HG03565 (cell line): ENCODE results near the gene DYNC2LI1.

ENCODE experiments used
- ATAC-seq: cut with Tn5 transposase; IDR thresholded peaks from one replicate; pipeline ENCODE4 v1.9.1; 2021; ENCODE audit warnings: mild to moderate bottlenecking, moderate library complexity; ENCODE audit not compliant: unreplicated experiment

DYNC2LI1 gene

GRCh38 chr2:43841949-43842865 is 68.4 kb downstream of the DYNC2LI1 start:
- no peak for ATAC-seq

GRCh38 chr2:43842866-43843226 is 69.0 kb downstream of the DYNC2LI1 start:
- ATAC-seq = no peak

GRCh38 chr2:43845181-43845580 is 71.3 kb downstream of the DYNC2LI1 start:
- no peak for ATAC-seq

- no peak for ATAC-seq
Observed at GRCh38 chr2:43846140-43846793, 72.4 kb downstream of the DYNC2LI1 start.

- ATAC-seq = no peak
Observed at GRCh38 chr2:43848214-43848613, 74.4 kb downstream of the DYNC2LI1 start.

GRCh38 chr2:43851011-43851980 is 77.5 kb downstream of the DYNC2LI1 start:
- no peak for ATAC-seq

- no peak for ATAC-seq
Observed at GRCh38 chr2:43852196-43852730, 78.4 kb downstream of the DYNC2LI1 start.

- ATAC-seq = no peak
Observed at GRCh38 chr2:43853141-43854081, 79.6 kb downstream of the DYNC2LI1 start.

- no peak for ATAC-seq
Observed at GRCh38 chr2:43854671-43855070, 80.8 kb downstream of the DYNC2LI1 start.

- no peak for ATAC-seq
Observed at GRCh38 chr2:43855292-43855691, 81.5 kb downstream of the DYNC2LI1 start.
